GM23338 (cell line): ENCODE measurements around the gene SOAT1.

Source experiments
- CREB1 ChIP-seq: fragments of 250-450 bp; sonication (Bioruptor Pico); IDR thresholded peaks from 2 replicates; pipeline ENCODE4 v1.5.0; 2020; ENCODE audit warnings: low read depth, mild to moderate bottlenecking, moderate library complexity
- CTCF ChIP-seq, 2 experiments: fragments of 200-600 bp in 1 of 2; sonication (generic) in 1 of 2; conservative IDR thresholded peaks; 2 replicates each; pipeline versions ENCODE4 v1.5.1 to v1.6.1; 2016 to 2017; ENCODE audit warnings: antibody characterized with exemption in 2 of 2, low read depth in 2 of 2, mild to moderate bottlenecking in 2 of 2, moderate library complexity in 1 of 2
- EZH2 ChIP-seq: fragments of 200-600 bp; sonication (generic); IDR thresholded peaks from one replicate; pipeline ENCODE4 v1.8.0; 2017; ENCODE audit warnings: antibody characterized with exemption, mild to moderate bottlenecking, low read depth; ENCODE audit not compliant: unreplicated experiment
- EZH2phosphoT487 ChIP-seq: fragments of 200-600 bp; sonication (generic); IDR thresholded peaks from one replicate; pipeline ENCODE4 v1.8.1; 2018; ENCODE audit warnings: antibody characterized with exemption; ENCODE audit not compliant: unreplicated experiment
- POLR2AphosphoS5 ChIP-seq: IDR thresholded peaks from 2 replicates; pipeline ENCODE4 v1.6.1; 2016; ENCODE audit warnings: antibody characterized with exemption, low read depth
- STAT1 ChIP-seq: IDR thresholded peaks from one replicate; pipeline ENCODE4 v1.6.1; 2016; ENCODE audit warnings: antibody characterized with exemption; ENCODE audit not compliant: unreplicated experiment
- ZNF331 ChIP-seq: fragments of 250-450 bp; sonication (Bioruptor Pico); IDR thresholded peaks from 2 replicates; pipeline ENCODE4 v1.5.0; 2020; ENCODE audit warnings: low read depth, mild to moderate bottlenecking, moderate library complexity
- TF ChIP-seq, protein P1 (sequence below): IDR thresholded peaks from one replicate; pipeline ENCODE4 v1.6.1; 2018; ENCODE audit warnings: antibody characterized with exemption; ENCODE audit not compliant: unreplicated experiment
- TF ChIP-seq, protein P2 (sequence below): IDR thresholded peaks from 2 replicates; pipeline ENCODE4 v1.6.1; 2016; ENCODE audit warnings: antibody characterized with exemption

DNA sequence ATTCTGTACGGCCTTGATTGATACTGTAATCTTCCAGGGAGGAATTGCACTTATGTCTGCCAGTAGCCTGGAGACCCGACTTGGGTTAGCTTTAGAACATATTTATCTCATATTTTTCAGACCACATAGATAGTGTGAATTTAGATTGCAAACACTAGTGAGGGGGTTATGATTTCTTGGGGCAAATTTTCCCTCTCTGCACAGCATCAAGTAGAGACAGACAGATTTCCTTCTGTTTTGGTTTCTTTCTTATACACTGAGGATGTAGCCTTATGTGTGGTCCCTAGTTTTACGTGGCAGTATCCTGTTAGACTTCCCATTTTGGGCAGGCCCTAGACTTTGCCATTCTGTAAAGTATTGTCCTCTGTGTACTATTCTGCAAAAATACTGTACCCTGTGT lies 29.0 kb downstream of the SOAT1 start:
- TF ChIP-seq POLR2AphosphoS5, result no peak
- TF ChIP-seq, protein P1, sequence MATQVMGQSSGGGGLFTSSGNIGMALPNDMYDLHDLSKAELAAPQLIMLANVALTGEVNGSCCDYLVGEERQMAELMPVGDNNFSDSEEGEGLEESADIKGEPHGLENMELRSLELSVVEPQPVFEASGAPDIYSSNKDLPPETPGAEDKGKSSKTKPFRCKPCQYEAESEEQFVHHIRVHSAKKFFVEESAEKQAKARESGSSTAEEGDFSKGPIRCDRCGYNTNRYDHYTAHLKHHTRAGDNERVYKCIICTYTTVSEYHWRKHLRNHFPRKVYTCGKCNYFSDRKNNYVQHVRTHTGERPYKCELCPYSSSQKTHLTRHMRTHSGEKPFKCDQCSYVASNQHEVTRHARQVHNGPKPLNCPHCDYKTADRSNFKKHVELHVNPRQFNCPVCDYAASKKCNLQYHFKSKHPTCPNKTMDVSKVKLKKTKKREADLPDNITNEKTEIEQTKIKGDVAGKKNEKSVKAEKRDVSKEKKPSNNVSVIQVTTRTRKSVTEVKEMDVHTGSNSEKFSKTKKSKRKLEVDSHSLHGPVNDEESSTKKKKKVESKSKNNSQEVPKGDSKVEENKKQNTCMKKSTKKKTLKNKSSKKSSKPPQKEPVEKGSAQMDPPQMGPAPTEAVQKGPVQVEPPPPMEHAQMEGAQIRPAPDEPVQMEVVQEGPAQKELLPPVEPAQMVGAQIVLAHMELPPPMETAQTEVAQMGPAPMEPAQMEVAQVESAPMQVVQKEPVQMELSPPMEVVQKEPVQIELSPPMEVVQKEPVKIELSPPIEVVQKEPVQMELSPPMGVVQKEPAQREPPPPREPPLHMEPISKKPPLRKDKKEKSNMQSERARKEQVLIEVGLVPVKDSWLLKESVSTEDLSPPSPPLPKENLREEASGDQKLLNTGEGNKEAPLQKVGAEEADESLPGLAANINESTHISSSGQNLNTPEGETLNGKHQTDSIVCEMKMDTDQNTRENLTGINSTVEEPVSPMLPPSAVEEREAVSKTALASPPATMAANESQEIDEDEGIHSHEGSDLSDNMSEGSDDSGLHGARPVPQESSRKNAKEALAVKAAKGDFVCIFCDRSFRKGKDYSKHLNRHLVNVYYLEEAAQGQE, result no peak
- no peak for TF ChIP-seq CTCF (conservative IDR thresholded peaks at IDR 0.05; ENCODE audit: low read depth in 2 of 2)
- TF ChIP-seq EZH2, result no peak
- TF ChIP-seq EZH2phosphoT487, result no peak
- no peak for TF ChIP-seq ZNF331 (CRISPR knock-in tag)
- TF ChIP-seq, protein P2, sequence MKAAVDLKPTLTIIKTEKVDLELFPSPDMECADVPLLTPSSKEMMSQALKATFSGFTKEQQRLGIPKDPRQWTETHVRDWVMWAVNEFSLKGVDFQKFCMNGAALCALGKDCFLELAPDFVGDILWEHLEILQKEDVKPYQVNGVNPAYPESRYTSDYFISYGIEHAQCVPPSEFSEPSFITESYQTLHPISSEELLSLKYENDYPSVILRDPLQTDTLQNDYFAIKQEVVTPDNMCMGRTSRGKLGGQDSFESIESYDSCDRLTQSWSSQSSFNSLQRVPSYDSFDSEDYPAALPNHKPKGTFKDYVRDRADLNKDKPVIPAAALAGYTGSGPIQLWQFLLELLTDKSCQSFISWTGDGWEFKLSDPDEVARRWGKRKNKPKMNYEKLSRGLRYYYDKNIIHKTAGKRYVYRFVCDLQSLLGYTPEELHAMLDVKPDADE, result no peak
- no peak for TF ChIP-seq STAT1
- TF ChIP-seq CREB1 (CRISPR knock-in tag), result no peak
